HEK293 (cell line): ENCODE measurements around the gene ADCY1.

ENCODE experiments used
- CTCF ChIA-PET: fragments of 350-600 bp; formaldehyde crosslinking; extraction: SDS; loops from one replicate; lab custom pipeline; 2021; ENCODE audit warnings: antibody characterized with exemption; lab: Yijun Ruan, JAX
- POLR2A ChIA-PET: fragments of 300-600 bp; formaldehyde crosslinking; extraction: SDS; loops from one replicate; lab custom pipeline; 2020; ENCODE audit warnings: antibody characterized with exemption, inconsistent platforms; lab: Yijun Ruan, JAX
- H3K27ac ChIP-seq: fragments of 200-500 bp; sonication (Bioruptor generic); 2 replicates; pipeline ENCODE4 v1.5.1; 2014; ENCODE audit warnings: low read depth, low read length, control low read depth, inconsistent platforms; ENCODE audit errors: extremely low read depth
- H3K36me3 ChIP-seq, 2 experiments: fragments of 200-500 bp in 1 of 2; sonication (Bioruptor generic) in 1 of 2; 1 replicate in 1 of 2; 2 replicates in 1 of 2; pipeline ENCODE4 v1.5.1; 2014 to 2017; ENCODE audit warnings: inconsistent platforms in 2 of 2, low read length in 2 of 2; ENCODE audit not compliant: control insufficient read depth in 2 of 2, insufficient read depth in 1 of 2
- H3K4me1 ChIP-seq: fragments of 200-500 bp; sonication (Bioruptor generic); 2 replicates; pipeline ENCODE4 v1.5.1; 2014; ENCODE audit warnings: mild to moderate bottlenecking, low read length, inconsistent platforms; ENCODE audit not compliant: control insufficient read depth, insufficient read depth
- H3K4me3 ChIP-seq: 2 replicates; pipeline ENCODE4 v1.5.1; 2011; ENCODE audit warnings: low read depth, mild to moderate bottlenecking, control low read depth, low read length, moderate library complexity
- H3K9me3 ChIP-seq: fragments of 200-500 bp; sonication (Bioruptor generic); 2 replicates; pipeline ENCODE4 v1.5.1; 2014; ENCODE audit warnings: low read depth, low read length, inconsistent platforms; ENCODE audit not compliant: control insufficient read depth, insufficient read depth
- OVOL3 ChIP-seq: fragments of 450-650 bp; formaldehyde crosslinking; IDR thresholded peaks from 2 replicates; pipeline ENCODE4 v1.5.1; 2016; ENCODE audit warnings: missing biosample characterization, missing genetic modification characterization
- PRDM1 ChIP-seq: fragments of 450-650 bp; formaldehyde crosslinking; IDR thresholded peaks from 2 replicates; pipeline ENCODE4; 2016; ENCODE audit warnings: missing biosample characterization, missing genetic modification characterization
- TRIM28 ChIP-seq: IDR thresholded peaks from 2 replicates; pipeline ENCODE4 v1.6.1; 2011; ENCODE audit warnings: low read length, control low read depth, borderline replicate concordance
- WT1 ChIP-seq: fragments of 450-650 bp; formaldehyde crosslinking; IDR thresholded peaks from 2 replicates; pipeline ENCODE4 v1.5.1; 2016; ENCODE audit warnings: missing biosample characterization, missing genetic modification characterization
- ZNF132 ChIP-seq: fragments of 450-650 bp; formaldehyde crosslinking; IDR thresholded peaks from 2 replicates; pipeline ENCODE4 v1.5.1; 2017; ENCODE audit warnings: missing biosample characterization, missing genetic modification characterization, borderline replicate concordance
- ZNF175 ChIP-seq: fragments of 450-650 bp; formaldehyde crosslinking; IDR thresholded peaks from 2 replicates; pipeline ENCODE4 v1.5.1; 2016; ENCODE audit warnings: missing biosample characterization, missing genetic modification characterization
- ZNF239 ChIP-seq: fragments of 450-650 bp; formaldehyde crosslinking; IDR thresholded peaks from 2 replicates; pipeline ENCODE4 v1.5.1; 2016; ENCODE audit warnings: missing biosample characterization, missing genetic modification characterization
- ZNF324 ChIP-seq: fragments of 450-650 bp; formaldehyde crosslinking; IDR thresholded peaks from 2 replicates; pipeline ENCODE4 v1.5.1; 2016; ENCODE audit warnings: missing biosample characterization, missing genetic modification characterization
- ZNF530 ChIP-seq: fragments of 450-650 bp; formaldehyde crosslinking; IDR thresholded peaks from 2 replicates; pipeline ENCODE4 v1.5.1; 2016; ENCODE audit warnings: low read depth, missing biosample characterization, missing genetic modification characterization
- ZNF548 ChIP-seq: fragments of 450-650 bp; formaldehyde crosslinking; IDR thresholded peaks from 2 replicates; pipeline ENCODE4 v1.5.1; 2016; ENCODE audit warnings: missing biosample characterization, missing genetic modification characterization
- ZNF549 ChIP-seq: fragments of 450-650 bp; IDR thresholded peaks from 2 replicates; pipeline ENCODE4 v1.5.1; 2018; ENCODE audit warnings: missing biosample characterization, missing genetic modification characterization, mild to moderate bottlenecking, inconsistent platforms, moderate library complexity
- ZNF768 ChIP-seq: fragments of 450-650 bp; formaldehyde crosslinking; IDR thresholded peaks from 2 replicates; pipeline ENCODE4 v1.5.1; 2018; ENCODE audit warnings: missing biosample characterization, mild to moderate bottlenecking, missing genetic modification characterization
- ZNF777 ChIP-seq: fragments of 450-650 bp; formaldehyde crosslinking; IDR thresholded peaks from 2 replicates; pipeline ENCODE4 v1.5.1; 2017; ENCODE audit warnings: missing biosample characterization, missing genetic modification characterization, borderline replicate concordance
- ZNF837 ChIP-seq: fragments of 450-650 bp; formaldehyde crosslinking; IDR thresholded peaks from 2 replicates; pipeline ENCODE4 v1.5.1; 2016; ENCODE audit warnings: missing biosample characterization, missing genetic modification characterization
- ZSCAN30 ChIP-seq: fragments of 450-650 bp; IDR thresholded peaks from 2 replicates; pipeline ENCODE4 v1.5.1; 2018; ENCODE audit warnings: missing biosample characterization, mild to moderate bottlenecking, missing genetic modification characterization, moderate library complexity
- TF ChIP-seq, protein P1 (sequence below): fragments of 450-650 bp; formaldehyde crosslinking; IDR thresholded peaks from 2 replicates; pipeline ENCODE4 v1.5.1; 2016; ENCODE audit warnings: missing biosample characterization, missing genetic modification characterization
- TF ChIP-seq, protein P2 (sequence below): fragments of 450-650 bp; formaldehyde crosslinking; IDR thresholded peaks from 2 replicates; pipeline ENCODE4 v1.5.1; 2016; ENCODE audit warnings: missing biosample characterization, missing genetic modification characterization
- TF ChIP-seq, protein P3 (sequence below): fragments of 450-650 bp; formaldehyde crosslinking; conservative IDR thresholded peaks from 2 replicates; pipeline ENCODE4 v1.5.1; 2016; ENCODE audit warnings: low read depth, missing biosample characterization, missing genetic modification characterization

The ADCY1 gene

DNA sequence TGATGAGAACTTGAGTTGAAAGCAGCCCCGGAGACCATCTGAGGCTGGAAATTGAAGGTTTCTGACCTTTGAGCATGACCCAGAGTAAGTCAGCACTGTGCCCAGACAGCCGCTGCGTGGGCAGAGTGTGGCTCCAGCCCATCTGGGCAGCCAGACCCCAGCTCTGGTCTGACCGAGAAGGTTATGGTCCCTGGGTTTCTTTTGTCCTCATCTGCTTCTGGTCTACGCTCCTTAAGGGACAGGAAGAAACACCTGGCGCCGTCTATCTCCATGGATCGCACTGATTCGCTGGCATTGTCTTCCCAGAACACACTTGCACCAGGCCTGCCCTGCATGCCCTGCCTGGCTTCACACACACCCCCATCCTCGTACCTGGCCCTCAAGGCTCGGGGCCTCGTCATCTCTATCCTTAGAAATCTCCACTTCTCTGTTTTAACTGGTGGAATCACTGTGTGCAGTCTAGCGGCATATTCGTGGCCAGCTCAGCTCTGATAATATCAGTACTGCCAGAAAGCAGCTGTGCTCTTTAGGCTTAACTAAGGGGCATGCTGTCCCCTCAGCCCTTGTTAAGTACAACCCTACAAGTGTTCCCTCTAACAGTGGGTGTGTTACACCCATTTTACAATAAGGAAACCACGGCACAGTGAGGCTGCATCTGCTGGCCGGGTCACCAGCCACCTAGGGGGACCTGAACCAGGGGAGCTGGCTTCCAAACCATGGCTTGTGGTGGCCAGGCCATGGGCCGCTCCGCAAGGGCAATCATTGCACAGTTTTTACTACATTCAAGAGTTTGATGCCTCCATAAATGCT is 127.7 kb downstream of the ADCY1 start:
- Histone ChIP-seq H3K4me1 (no peaks in the 10 kb centered on the region), H3K36me3 (peaks cover 0 to 4% of the 10 kb centered on the region in 2 experiments; a peak in 1 of 3 replicates), H3K27ac (no peak overlapping the region), H3K4me3 (no peak overlapping the region), H3K9me3 (no peaks in the 10 kb centered on the region)
- CTCF ChIA-PET: no interaction called here
- POLR2A ChIA-PET: no interaction called here
- TF ChIP-seq OVOL3 (tag by site-specific recombination) (no peak), ZNF768 (tag by site-specific recombination) (no peak), ZNF324 (no peak), PRDM1 (no peak), ZNF548 (tag by site-specific recombination) (no peak)

DNA sequence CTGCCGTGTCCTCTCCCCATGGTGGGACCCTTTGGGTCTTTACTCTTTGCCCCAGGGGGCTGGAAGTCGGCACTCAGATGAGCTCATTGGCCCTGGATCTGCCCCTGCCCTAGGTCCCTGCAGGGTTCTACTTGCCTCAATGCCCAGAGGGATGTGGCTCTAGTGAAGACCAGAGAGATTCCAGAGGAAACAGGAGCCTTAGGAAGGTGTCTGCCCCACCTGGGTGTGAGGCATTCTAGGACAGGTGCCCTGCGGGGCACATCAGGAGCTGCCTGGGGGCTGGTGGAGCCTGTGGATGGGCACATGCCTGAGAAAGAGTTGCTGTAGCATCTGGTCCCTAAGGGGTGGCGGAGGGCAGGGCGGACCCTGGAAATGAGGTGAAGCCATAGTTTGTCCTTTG is 128.6 kb downstream of the ADCY1 start:
- Histone ChIP-seq H3K27ac (no peak overlapping the region), H3K36me3 (peaks cover 0 to 4% of the 10 kb centered on the region in 2 experiments; a peak in 1 of 3 replicates), H3K4me3 (no peak overlapping the region), H3K4me1 (no peaks in the 10 kb centered on the region), H3K9me3 (no peaks in the 10 kb centered on the region)
- ChIA-PET POLR2A (no interaction called here), CTCF (no interaction called here)
- TF ChIP-seq ZNF530 (no peak), ZSCAN30 (no peak), ZNF837 (no peak), ZNF132 (tag by site-specific recombination) (no peak), WT1 (tag by site-specific recombination) (no peak), ZNF777 (tag by site-specific recombination) (no peak), ZNF239 (tag by site-specific recombination) (no peak), ZNF175 (no peak), ZNF549 (no peak), TRIM28 (no peak)
- TF ChIP-seq, protein P1, sequence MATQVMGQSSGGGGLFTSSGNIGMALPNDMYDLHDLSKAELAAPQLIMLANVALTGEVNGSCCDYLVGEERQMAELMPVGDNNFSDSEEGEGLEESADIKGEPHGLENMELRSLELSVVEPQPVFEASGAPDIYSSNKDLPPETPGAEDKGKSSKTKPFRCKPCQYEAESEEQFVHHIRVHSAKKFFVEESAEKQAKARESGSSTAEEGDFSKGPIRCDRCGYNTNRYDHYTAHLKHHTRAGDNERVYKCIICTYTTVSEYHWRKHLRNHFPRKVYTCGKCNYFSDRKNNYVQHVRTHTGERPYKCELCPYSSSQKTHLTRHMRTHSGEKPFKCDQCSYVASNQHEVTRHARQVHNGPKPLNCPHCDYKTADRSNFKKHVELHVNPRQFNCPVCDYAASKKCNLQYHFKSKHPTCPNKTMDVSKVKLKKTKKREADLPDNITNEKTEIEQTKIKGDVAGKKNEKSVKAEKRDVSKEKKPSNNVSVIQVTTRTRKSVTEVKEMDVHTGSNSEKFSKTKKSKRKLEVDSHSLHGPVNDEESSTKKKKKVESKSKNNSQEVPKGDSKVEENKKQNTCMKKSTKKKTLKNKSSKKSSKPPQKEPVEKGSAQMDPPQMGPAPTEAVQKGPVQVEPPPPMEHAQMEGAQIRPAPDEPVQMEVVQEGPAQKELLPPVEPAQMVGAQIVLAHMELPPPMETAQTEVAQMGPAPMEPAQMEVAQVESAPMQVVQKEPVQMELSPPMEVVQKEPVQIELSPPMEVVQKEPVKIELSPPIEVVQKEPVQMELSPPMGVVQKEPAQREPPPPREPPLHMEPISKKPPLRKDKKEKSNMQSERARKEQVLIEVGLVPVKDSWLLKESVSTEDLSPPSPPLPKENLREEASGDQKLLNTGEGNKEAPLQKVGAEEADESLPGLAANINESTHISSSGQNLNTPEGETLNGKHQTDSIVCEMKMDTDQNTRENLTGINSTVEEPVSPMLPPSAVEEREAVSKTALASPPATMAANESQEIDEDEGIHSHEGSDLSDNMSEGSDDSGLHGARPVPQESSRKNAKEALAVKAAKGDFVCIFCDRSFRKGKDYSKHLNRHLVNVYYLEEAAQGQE (tag by site-specific recombination): no peak
- TF ChIP-seq, protein P2, sequence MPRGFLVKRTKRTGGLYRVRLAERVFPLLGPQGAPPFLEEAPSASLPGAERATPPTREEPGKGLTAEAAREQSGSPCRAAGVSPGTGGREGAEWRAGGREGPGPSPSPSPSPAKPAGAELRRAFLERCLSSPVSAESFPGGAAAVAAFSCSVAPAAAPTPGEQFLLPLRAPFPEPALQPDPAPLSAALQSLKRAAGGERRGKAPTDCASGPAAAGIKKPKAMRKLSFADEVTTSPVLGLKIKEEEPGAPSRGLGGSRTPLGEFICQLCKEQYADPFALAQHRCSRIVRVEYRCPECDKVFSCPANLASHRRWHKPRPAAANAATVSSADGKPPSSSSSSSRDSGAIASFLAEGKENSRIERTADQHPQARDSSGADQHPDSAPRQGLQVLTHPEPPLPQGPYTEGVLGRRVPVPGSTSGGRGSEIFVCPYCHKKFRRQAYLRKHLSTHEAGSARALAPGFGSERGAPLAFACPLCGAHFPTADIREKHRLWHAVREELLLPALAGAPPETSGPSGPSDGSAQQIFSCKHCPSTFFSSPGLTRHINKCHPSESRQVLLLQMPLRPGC (tag by site-specific recombination): no peak
- TF ChIP-seq, protein P3, sequence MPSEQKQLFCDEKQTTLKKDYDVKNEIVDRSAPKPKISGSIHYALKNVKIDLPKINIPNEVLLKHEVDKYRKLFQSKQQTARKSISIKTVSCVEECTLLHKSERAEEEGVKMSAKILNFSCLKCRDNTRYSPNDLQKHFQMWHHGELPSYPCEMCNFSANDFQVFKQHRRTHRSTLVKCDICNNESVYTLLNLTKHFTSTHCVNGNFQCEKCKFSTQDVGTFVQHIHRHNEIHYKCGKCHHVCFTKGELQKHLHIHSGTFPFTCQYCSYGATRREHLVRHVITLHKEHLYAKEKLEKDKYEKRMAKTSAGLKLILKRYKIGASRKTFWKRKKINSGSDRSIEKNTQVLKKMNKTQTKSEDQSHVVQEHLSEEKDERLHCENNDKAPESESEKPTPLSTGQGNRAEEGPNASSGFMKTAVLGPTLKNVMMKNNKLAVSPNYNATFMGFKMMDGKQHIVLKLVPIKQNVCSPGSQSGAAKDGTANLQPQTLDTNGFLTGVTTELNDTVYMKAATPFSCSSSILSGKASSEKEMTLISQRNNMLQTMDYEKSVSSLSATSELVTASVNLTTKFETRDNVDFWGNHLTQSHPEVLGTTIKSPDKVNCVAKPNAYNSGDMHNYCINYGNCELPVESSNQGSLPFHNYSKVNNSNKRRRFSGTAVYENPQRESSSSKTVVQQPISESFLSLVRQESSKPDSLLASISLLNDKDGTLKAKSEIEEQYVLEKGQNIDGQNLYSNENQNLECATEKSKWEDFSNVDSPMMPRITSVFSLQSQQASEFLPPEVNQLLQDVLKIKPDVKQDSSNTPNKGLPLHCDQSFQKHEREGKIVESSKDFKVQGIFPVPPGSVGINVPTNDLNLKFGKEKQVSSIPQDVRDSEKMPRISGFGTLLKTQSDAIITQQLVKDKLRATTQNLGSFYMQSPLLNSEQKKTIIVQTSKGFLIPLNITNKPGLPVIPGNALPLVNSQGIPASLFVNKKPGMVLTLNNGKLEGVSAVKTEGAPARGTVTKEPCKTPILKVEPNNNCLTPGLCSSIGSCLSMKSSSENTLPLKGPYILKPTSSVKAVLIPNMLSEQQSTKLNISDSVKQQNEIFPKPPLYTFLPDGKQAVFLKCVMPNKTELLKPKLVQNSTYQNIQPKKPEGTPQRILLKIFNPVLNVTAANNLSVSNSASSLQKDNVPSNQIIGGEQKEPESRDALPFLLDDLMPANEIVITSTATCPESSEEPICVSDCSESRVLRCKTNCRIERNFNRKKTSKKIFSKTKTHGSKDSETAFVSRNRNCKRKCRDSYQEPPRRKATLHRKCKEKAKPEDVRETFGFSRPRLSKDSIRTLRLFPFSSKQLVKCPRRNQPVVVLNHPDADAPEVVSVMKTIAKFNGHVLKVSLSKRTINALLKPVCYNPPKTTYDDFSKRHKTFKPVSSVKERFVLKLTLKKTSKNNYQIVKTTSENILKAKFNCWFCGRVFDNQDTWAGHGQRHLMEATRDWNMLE (tag by site-specific recombination): no peak
